ENCODE data around the gene MZF1. TPM values are rescaled to one million over a fixed set of nuclear protein-coding genes. Genes with fewer than 3 reads are reported as not detected.

MZF1 gene
- total RNA-seq, 2 experiments from 2014 or later: 30.0 to 39.1 TPM

DNA sequence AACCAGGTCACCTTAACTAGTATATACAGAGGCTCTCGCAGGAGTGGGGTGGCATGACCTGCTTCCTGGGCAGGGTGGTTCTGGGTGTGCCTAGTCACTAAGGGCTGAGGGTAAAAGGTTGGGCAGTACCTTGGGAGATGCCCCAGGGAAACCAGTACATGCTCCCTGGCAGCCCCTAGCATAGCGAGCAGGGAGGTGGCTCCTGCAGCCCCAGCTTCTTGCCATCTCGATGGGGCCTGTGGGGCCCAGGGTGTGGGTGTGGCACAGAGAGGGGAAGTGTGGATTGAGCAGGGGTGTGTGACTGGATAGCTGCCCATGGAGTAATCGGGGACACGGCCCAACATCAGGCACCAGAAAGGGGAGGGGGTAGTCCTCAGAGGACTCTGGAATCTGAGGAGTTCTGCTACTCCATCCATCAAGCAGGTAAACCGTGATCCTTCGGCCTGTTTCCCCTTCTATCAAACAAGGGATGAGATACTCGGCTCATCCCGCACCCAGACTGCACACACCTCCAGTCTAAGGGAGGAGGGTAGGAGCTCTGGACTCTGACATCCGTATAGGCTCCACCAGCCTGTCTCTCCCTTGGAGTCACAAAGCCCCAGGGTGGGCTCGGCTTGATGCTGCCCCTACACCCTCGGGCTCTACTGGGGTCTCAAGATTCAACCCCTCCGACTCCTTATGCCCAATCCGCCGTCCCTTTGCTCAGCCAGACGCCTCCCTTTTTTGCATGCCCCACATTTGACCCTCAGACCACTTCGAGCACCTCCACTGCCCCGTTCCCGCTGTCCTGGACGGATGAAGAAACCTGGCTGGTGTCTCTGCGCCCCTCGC is 54.7 kb downstream of the MZF1 start:
- Histone ChIP-seq H3K4me3 (ENCODE audit: low read depth, low read length, poor library complexity, severe bottlenecking) (peak overlapping the region; percentile 87), H3K4me1 (ENCODE audit: insufficient read depth, low read length, poor library complexity, severe bottlenecking) (peaks cover 20% of the 10 kb centered on the region), H4K20me1 (ENCODE audit: insufficient read depth, low read length) (no peaks in the 10 kb centered on the region), H3K36me3 (ENCODE audit: insufficient read depth, low read length) (peaks cover 23% of the 10 kb centered on the region), H2AFZ (ENCODE audit: low read length) (peak overlapping the region; percentile 86; the same call in 1 of the 2 replicates), H3K79me2 (ENCODE audit: insufficient read depth, low read depth, low read length) (peaks cover 11% of the 10 kb centered on the region; the same call in 1 of the 2 replicates), H3K4me2 (ENCODE audit: low read length) (peak overlapping the region; percentile 95), H3K9me2 (ENCODE audit: insufficient read depth, low read length) (no peaks in the 10 kb centered on the region), H3K27ac (ENCODE audit: low read depth, low read length, poor library complexity, severe bottlenecking) (peak overlapping the region; percentile 80), H3K9me3 (ENCODE audit: low read length) (no peaks in the 10 kb centered on the region)
- DNase-seq (ENCODE audit: low spot score): peak; percentile 19
- ChIA-PET CTCF (ENCODE audit: unreplicated experiment) (interaction anchor here (0.5 kb wide), 1 partner anchor 9 kb away, joined by 5 read pairs; no protein-coding TSS in a partner anchor), POLR2A (interaction anchor here (2.6 kb wide), 1 partner anchor 61 kb away, joined by 11 read pairs; no protein-coding TSS in a partner anchor)
- no TSS peak for BruUV-seq (replicated peaks)
- intact Hi-C loops (cut with micrococcal nuclease; ENCODE audit: unreplicated experiment): loop anchor here (1.0 to 5.0 kb wide), 7 partner anchors 26 to 336 kb away; partner anchors contain the start of genes TRIM28, ZNF274, ZNF324B and ZNF497
- TF ChIP-seq, protein P1, sequence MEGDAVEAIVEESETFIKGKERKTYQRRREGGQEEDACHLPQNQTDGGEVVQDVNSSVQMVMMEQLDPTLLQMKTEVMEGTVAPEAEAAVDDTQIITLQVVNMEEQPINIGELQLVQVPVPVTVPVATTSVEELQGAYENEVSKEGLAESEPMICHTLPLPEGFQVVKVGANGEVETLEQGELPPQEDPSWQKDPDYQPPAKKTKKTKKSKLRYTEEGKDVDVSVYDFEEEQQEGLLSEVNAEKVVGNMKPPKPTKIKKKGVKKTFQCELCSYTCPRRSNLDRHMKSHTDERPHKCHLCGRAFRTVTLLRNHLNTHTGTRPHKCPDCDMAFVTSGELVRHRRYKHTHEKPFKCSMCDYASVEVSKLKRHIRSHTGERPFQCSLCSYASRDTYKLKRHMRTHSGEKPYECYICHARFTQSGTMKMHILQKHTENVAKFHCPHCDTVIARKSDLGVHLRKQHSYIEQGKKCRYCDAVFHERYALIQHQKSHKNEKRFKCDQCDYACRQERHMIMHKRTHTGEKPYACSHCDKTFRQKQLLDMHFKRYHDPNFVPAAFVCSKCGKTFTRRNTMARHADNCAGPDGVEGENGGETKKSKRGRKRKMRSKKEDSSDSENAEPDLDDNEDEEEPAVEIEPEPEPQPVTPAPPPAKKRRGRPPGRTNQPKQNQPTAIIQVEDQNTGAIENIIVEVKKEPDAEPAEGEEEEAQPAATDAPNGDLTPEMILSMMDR (conservative IDR thresholded peaks at IDR 0.05; ENCODE audit: low read length): no peak; the same call in 1 of the 2 replicates
- TF ChIP-seq EZH2phosphoT487 (IDR thresholded peaks at IDR 0.05; ENCODE audit: borderline replicate concordance, low read depth, low read length): no peak

DNA sequence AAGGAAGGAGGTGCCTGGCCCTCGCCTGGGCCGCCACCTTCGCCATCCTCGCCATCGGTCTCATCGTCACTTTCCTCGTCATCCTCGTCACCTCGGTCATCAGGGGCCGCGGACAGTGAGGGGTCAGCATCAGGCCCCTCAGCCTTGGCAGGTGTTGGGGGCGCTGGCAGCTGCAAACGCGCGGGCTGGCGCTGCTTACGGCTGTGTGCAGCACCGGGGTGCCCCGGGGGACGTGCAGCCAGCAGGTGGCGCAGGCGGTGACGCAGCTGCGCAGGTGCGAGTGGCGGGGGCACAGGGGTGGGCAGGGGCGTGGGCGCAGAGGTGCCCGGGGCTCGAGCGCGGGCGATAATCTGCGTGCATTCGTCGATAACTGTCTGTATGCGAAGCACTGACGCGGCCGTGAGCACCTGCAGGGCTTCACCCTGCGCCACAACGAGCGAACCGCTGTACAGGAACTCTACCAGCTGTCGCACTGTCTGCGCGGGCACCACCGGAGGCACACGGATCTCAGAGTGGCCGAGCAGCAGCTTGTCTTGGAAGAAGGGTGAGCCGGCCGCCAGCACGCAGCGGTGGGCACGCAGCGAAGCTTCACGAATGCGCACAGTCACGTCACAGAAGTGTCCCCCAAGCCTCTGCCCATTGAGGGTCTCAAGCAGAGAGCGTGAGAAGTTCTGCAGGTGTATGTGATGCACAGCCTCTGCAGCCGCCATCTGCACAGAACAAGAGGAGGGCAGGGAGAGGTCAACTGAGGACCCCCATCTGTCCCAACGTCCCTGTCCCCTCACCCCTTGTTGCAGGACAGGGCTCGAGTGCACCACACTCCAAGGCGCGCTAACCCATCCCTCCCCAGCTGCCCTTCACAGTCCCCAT is 55.9 kb downstream of the MZF1 start:
- Histone ChIP-seq H2AFZ (ENCODE audit: low read length) (no peak overlapping the region), H3K4me2 (ENCODE audit: low read length) (no peak overlapping the region; the same call in 1 of the 2 replicates), H3K36me3 (ENCODE audit: insufficient read depth, low read length) (peaks cover 31% of the 10 kb centered on the region), H3K4me3 (ENCODE audit: low read depth, low read length, poor library complexity, severe bottlenecking) (no peak overlapping the region), H3K4me1 (ENCODE audit: insufficient read depth, low read length, poor library complexity, severe bottlenecking) (peaks cover 20% of the 10 kb centered on the region), H3K9me2 (ENCODE audit: insufficient read depth, low read length) (no peaks in the 10 kb centered on the region), H4K20me1 (ENCODE audit: insufficient read depth, low read length) (no peaks in the 10 kb centered on the region), H3K27ac (ENCODE audit: low read depth, low read length, poor library complexity, severe bottlenecking) (no peak overlapping the region), H3K9me3 (ENCODE audit: low read length) (no peaks in the 10 kb centered on the region), H3K79me2 (ENCODE audit: insufficient read depth, low read depth, low read length) (peaks cover 11% of the 10 kb centered on the region; the same call in 1 of the 2 replicates)
- no peak for TF ChIP-seq EZH2phosphoT487 (IDR thresholded peaks at IDR 0.05; ENCODE audit: borderline replicate concordance, low read depth, low read length)
- TF ChIP-seq, protein P1 (conservative IDR thresholded peaks at IDR 0.05; ENCODE audit: low read length): peak; percentile 51
- ChIA-PET POLR2A (interaction anchor here (0.7 kb wide), 1 partner anchor 132 kb away, joined by 3 read pairs; no protein-coding TSS in a partner anchor), CTCF (ENCODE audit: unreplicated experiment) (no interaction called here)
- no TSS peak for BruUV-seq (replicated peaks)
- intact Hi-C loops (cut with micrococcal nuclease; ENCODE audit: unreplicated experiment): loop anchor here (5.0 kb wide), 1 partner anchor 190 kb away; the partner anchor contains the start of gene ZSCAN22
- DNase-seq (ENCODE audit: low spot score): no peak
